ENCODE data around the gene RAB11FIP4.
"Not testable (repeated sequence)": the region's sequence is repeated elsewhere in the genome, so short reads cannot be mapped to it uniquely, and the experiment has no call there.

Gene RAB11FIP4

DNA sequence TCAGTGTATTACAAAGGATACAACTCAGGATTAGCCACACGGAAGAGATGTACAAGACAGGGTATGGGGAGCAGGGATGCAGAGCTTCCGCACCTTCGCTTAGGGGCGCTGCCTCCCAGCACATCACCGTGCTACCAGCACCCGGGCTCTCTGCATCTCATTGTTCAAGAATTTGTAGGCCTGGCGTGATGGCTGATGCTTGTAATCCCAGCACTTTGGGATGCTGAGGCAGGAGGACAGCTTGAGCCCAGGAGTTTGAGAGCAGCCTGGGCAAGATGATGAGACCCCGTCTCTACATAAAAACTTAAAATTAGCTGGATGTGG lies 43.2 kb downstream of the RAB11FIP4 start:
- Histone ChIP-seq H3K27ac (ENCODE audit: poor library complexity, severe bottlenecking) (no peak overlapping the region), H3K36me3 (ENCODE audit: low read depth) (no peaks in the 10 kb centered on the region), H3K9me3 (ENCODE audit: severe bottlenecking) (no peaks in the 10 kb centered on the region), H3K27me3 (ENCODE audit: insufficient read depth, poor library complexity, severe bottlenecking) (no peaks in the 10 kb centered on the region), H3K4me3 (ENCODE audit: severe bottlenecking) (no peak overlapping the region), H3K4me1 (ENCODE audit: insufficient read depth, poor library complexity, severe bottlenecking) (no peaks in the 10 kb centered on the region)
- TF ChIP-seq, protein P1, sequence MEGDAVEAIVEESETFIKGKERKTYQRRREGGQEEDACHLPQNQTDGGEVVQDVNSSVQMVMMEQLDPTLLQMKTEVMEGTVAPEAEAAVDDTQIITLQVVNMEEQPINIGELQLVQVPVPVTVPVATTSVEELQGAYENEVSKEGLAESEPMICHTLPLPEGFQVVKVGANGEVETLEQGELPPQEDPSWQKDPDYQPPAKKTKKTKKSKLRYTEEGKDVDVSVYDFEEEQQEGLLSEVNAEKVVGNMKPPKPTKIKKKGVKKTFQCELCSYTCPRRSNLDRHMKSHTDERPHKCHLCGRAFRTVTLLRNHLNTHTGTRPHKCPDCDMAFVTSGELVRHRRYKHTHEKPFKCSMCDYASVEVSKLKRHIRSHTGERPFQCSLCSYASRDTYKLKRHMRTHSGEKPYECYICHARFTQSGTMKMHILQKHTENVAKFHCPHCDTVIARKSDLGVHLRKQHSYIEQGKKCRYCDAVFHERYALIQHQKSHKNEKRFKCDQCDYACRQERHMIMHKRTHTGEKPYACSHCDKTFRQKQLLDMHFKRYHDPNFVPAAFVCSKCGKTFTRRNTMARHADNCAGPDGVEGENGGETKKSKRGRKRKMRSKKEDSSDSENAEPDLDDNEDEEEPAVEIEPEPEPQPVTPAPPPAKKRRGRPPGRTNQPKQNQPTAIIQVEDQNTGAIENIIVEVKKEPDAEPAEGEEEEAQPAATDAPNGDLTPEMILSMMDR (IDR thresholded peaks at IDR 0.05; ENCODE audit: poor library complexity, severe bottlenecking), result no peak
- no peak for ATAC-seq (ENCODE audit: low read depth)
- no peak for DNase-seq (ENCODE audit: low spot score)

DNA sequence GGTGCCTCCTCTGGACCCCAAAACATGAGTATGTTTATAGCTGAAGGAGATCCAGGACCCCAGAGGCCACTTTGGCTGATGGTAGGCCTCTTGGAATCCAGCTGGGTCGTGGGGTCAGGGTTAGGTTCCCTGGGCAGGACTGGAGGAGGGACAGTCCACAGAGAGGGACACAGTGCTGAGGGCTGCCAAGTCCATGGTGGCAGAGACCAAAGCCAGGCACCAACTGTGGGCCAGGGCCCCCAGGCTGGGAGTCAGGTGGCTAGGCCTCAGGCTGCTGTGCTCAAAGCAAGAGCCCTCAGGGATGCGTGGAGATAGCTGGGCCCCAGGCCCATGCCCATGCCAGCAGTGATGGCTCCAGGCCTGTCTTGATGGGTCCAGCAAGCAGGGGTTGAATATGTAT lies 44.1 kb downstream of the RAB11FIP4 start:
- no peak for ATAC-seq (ENCODE audit: low read depth)

DNA sequence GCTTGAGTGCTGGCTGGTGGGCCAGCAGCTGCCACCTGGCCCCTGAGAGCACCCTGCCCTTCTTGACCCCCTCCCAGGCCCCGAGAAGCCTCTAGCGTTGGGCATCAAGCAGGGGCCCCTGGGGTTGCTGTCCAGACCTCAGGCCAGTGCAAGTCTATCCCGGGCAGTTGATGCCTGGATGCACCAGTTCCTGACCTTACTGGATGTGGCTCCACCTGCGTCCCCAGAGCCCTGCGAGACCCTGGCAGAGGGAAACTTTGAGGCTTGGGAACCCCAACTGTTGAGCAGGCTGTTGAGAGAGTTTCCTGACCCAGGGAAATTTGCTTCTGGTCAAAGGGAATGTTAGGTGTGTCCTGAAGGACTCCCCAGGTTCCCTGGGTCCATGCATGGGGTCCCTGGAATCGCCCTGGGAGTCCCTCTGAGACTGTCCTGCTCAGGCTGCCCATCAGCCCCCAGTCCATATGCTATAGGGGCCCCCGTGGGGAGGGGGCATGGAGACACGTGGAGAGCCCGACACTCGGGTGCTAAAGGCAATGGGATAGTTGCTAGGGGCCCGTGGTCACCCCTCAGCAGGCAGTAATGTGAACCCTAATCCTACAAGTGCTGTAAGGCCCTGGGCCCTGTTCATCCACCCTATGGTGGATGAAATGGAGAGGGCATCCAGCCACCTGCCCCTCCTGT lies 46.4 kb downstream of the RAB11FIP4 start:
- Histone ChIP-seq H3K36me3 (ENCODE audit: low read depth) (no peaks in the 10 kb centered on the region), H3K4me3 (ENCODE audit: severe bottlenecking) (no peak overlapping the region), H3K27me3 (ENCODE audit: insufficient read depth, poor library complexity, severe bottlenecking) (no peaks in the 10 kb centered on the region), H3K4me1 (ENCODE audit: insufficient read depth, poor library complexity, severe bottlenecking) (no peaks in the 10 kb centered on the region), H3K9me3 (ENCODE audit: severe bottlenecking) (no peaks in the 10 kb centered on the region), H3K27ac (ENCODE audit: poor library complexity, severe bottlenecking) (no peak overlapping the region)
- DNase-seq (ENCODE audit: low spot score) (no peak), ATAC-seq (ENCODE audit: low read depth) (no peak)
- TF ChIP-seq, protein P1 (IDR thresholded peaks at IDR 0.05; ENCODE audit: poor library complexity, severe bottlenecking), result no peak

More for the DNA sequence above, 44.1 kb downstream of the RAB11FIP4 start:
- H3K4me3 ChIP-seq (ENCODE audit: severe bottlenecking), result no peak overlapping the region
- H3K36me3 ChIP-seq (ENCODE audit: low read depth), result no peaks in the 10 kb centered on the region
- H3K4me1 ChIP-seq (ENCODE audit: insufficient read depth, poor library complexity, severe bottlenecking), result no peaks in the 10 kb centered on the region
- H3K27me3 ChIP-seq (ENCODE audit: insufficient read depth, poor library complexity, severe bottlenecking), result no peaks in the 10 kb centered on the region
- H3K27ac ChIP-seq (ENCODE audit: poor library complexity, severe bottlenecking), result no peak overlapping the region
- H3K9me3 ChIP-seq (ENCODE audit: severe bottlenecking), result no peaks in the 10 kb centered on the region
- TF ChIP-seq, protein P1 (IDR thresholded peaks at IDR 0.05; ENCODE audit: poor library complexity, severe bottlenecking), result no peak
- DNase-seq (ENCODE audit: low spot score), result no peak

DNA sequence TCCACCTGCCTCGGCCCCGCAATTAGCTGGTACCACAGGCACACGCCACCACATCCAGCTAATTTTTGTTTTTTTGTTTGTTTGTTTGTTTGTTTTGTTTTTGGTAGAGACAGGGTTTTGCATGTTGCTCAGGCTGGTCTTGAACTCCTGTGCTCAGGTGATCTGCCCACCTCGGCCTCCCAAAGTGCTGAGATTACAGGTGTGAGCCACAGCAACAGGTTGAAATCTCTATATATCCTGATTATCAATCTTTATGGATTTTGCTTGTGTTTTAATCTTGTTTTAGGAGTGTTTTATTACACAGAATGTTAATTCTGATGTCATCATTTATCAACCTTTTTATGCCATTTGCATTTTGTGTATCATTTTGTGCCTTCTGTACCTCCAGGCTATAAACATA lies 48.2 kb downstream of the RAB11FIP4 start:
- Histone ChIP-seq H3K9me3 (ENCODE audit: severe bottlenecking) (no peaks in the 10 kb centered on the region), H3K4me1 (ENCODE audit: insufficient read depth, poor library complexity, severe bottlenecking) (no peaks in the 10 kb centered on the region), H3K4me3 (ENCODE audit: severe bottlenecking) (no peak overlapping the region), H3K27me3 (ENCODE audit: insufficient read depth, poor library complexity, severe bottlenecking) (no peaks in the 10 kb centered on the region), H3K36me3 (ENCODE audit: low read depth) (no peaks in the 10 kb centered on the region), H3K27ac (ENCODE audit: poor library complexity, severe bottlenecking) (no peak overlapping the region)
- ATAC-seq (ENCODE audit: low read depth) (no peak), DNase-seq (ENCODE audit: low spot score) (no peak)
- TF ChIP-seq, protein P1 (IDR thresholded peaks at IDR 0.05; ENCODE audit: poor library complexity, severe bottlenecking), result no peak

DNA sequence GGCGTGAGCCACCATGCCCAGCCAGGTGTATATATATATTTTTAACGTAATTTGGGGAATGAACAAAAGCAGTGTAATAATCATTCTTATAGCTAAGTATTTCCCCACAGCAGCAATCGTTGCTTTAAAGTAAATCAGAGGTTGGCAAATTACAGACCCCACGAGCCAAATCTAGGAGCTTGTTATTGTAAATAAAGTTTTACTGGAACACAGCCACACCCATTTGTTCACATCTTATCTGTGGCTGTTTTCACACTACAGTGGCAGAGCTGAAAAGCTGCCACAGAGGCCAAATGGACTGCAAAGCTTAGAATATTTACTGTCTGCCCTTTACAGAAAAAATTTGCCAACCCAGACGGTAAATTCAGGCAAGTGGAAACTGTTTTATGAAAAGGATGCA lies 50.8 kb downstream of the RAB11FIP4 start:
- Histone ChIP-seq H3K9me3 (ENCODE audit: severe bottlenecking) (no peaks in the 10 kb centered on the region), H3K4me3 (ENCODE audit: severe bottlenecking) (no peak overlapping the region), H3K36me3 (ENCODE audit: low read depth) (no peaks in the 10 kb centered on the region), H3K27me3 (ENCODE audit: insufficient read depth, poor library complexity, severe bottlenecking) (no peaks in the 10 kb centered on the region), H3K27ac (ENCODE audit: poor library complexity, severe bottlenecking) (no peak overlapping the region), H3K4me1 (ENCODE audit: insufficient read depth, poor library complexity, severe bottlenecking) (no peaks in the 10 kb centered on the region)
- TF ChIP-seq, protein P1 (IDR thresholded peaks at IDR 0.05; ENCODE audit: poor library complexity, severe bottlenecking), result no peak
- DNase-seq (ENCODE audit: low spot score) (no peak), ATAC-seq (ENCODE audit: low read depth) (no peak)

DNA sequence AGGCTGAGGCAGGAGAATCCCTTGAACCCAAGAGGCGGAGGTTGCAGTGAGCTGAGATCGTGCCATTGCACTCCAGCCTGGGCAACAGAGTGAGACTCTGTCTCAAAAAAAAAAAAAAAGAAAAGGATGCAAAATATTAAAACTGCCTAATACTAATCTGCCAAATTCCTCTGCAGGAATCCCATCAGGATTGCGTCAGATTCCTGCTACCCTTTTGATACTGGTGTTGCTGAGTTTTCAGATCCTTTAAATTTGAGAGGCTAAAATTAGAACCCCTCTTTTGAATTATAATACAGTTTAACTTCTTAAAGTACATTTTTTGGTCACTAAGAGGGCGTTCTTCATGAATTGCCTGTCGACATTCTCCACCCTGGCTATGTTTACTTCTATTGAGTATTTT lies 51.4 kb downstream of the RAB11FIP4 start:
- not testable (repeated sequence) for ATAC-seq (ENCODE audit: low read depth); H3K27ac ChIP-seq (ENCODE audit: poor library complexity, severe bottlenecking); DNase-seq (ENCODE audit: low spot score); H3K4me1 ChIP-seq (ENCODE audit: insufficient read depth, poor library complexity, severe bottlenecking); H3K36me3 ChIP-seq (ENCODE audit: low read depth); H3K27me3 ChIP-seq (ENCODE audit: insufficient read depth, poor library complexity, severe bottlenecking); H3K4me3 ChIP-seq (ENCODE audit: severe bottlenecking); H3K9me3 ChIP-seq (ENCODE audit: severe bottlenecking)
